ENCODE results near the gene CASP10.

GRCh38 chr2:201186982-201187381, 4.0 kb downstream of the CASP10 start:
- no peak for TF ChIP-seq POLR2A (IDR thresholded peaks at IDR 0.05)
- TF ChIP-seq CTCF (IDR thresholded peaks at IDR 0.05), result no peak

All from esophagus squamous epithelium (tissue), 4 donors.